GM21423 (cell line): Measurements from ENCODE around the gene FERMT2.

Source experiments
- ATAC-seq: cut with Tn5 transposase; IDR thresholded peaks from one replicate; pipeline ENCODE4 v1.9.1; 2021; ENCODE audit warnings: mild to moderate bottlenecking, moderate library complexity; ENCODE audit not compliant: unreplicated experiment

The FERMT2 gene

DNA sequence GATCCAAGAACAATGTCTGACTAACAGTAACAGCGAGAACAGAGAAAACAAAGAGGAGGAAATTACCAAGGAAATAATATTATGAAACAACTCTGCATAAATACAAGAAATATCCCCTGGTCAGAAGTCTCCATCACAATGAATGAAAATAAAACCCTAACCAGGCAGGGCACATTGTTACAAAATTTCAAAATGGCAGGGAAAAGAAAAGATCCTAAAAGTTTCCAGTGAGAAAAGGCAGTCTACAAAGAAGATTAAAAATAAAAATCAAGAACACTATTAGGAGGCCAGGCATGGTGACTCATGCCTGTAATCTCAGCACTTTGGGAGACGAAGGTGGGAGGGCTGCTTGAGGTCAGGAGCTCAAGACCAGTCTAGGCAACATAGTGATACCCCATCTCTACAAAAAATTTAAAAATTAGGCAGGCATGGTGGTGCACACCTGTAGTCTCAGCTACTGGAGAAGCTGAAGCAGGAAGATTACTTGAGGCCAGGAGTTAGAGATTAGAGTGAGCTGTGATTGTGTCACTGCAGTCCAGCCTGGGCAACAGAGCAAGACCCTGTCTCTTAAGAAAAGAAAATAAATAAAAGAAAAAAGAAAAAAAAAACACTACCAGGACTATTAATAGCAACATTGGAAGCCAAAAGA lies 47.8 kb downstream of the FERMT2 start:
- no peak for ATAC-seq

DNA sequence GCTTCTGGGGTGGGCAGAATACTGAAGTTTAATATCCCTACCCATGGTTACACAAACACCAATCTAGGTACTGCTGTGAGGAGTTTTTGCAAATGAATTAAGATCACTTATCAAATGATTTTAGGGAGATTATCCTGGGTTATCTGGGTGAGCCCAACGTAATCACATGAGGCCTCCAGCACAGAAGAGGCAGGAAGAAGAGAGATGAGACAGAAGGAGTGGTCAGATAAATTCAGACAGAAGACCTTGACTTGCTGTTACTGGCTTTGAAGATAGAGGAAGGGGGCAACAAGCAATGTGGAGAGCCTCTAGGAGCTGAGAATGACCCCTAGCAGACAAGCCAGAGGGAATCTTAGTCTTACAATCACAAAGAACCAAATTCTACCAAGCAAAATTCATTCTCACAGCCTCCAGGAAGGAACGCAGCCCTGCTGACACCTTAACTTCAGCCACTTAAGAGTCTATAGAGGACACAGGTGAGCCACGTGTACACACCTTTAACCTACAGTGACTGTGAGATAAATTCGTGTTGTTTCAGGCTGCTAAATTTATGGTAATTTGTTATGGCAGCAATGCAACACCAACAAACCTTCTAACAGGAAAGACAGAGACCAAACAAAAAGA lies 49.4 kb downstream of the FERMT2 start:
- ATAC-seq, result no peak

DNA sequence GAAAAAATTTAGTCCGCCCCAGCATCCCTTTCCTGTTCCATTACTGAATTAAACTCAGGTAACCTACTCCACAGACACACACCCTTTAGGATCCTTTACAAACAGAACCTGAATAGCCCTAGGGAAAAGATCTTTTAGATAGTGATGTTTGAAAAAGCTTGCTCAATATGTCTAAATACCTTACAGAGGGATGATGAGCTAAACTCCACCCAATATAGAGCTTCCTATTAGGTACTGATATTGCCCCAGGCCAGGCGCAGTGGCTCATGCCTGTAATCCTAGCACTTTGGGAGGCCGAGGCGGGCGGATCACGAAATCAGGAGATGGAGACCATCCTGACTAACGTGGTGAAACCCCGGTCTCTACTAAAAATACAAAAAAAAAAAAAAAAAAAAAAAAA lies 50.1 kb downstream of the FERMT2 start:
- no peak for ATAC-seq

DNA sequence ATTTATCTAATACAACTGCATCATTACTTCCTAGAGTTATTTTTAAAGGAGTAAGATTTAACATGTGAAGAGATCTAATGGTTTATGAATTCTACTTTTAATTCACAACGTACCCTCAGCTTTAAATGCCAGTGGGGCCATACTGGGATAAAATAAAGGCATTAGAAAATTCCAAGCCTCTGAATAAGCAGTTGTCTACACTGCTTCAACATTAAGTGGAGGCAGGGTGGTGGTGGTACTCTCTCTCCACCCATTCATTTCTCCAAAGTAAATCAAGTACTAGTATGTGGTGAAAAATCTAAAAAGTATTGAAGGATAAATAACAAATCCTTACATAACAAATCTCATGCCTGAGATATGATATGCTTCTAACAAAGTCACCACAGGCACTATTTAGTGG lies 52.4 kb downstream of the FERMT2 start:
- ATAC-seq, result no peak

- no peak for ATAC-seq
These were observed 55.9 kb downstream of the FERMT2 start for GRCh38 chr14:52895000-52895399.

- no peak for ATAC-seq
These were observed 59.0 kb downstream of the FERMT2 start for GRCh38 chr14:52891800-52892199.

DNA sequence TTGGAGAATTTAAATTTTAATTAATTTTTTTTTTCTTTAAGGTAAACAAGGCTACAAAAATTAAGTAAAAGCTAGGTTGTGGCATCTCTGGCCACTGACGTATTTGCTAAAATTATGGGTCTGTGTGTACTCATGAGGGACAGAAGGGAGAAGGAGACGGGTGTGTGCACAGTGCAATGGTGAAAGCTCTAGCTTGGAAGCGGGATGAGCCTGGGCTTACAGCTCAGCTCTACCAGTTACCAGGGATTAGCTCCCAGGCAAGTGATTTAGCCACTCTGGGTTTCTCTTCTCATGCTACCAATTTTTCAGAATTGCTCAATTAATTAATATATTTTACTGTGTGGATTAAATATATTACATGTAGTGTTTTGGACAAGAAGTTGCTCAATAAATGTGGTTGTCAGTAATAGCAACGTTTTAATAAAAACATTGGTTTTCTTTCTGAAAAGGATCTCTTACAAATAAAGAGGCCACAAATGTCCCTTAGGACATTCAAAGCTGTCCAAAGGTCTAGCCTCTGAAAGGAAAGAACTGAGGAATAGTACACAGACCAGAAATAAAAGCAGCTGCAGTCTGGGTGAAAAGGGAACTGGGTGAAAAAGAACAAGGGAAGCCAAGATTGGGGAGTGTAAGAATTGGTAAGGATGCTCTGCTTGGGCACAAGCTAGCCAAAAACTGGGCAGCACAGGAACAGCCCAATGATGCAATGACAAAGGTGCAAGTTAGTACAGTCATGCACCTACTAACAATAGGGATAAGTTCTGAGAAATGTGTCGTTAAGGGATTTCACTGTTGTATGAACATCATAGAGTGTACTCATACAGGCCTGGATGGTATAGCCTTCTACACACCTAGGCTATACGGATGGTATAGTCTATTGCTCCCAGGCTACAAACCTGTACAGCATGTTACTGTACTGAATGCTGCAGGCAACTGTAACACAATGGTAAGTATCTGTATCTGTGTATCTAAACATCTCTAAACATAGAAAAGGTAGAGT lies 61.7 kb downstream of the FERMT2 start:
- ATAC-seq, result no peak

DNA sequence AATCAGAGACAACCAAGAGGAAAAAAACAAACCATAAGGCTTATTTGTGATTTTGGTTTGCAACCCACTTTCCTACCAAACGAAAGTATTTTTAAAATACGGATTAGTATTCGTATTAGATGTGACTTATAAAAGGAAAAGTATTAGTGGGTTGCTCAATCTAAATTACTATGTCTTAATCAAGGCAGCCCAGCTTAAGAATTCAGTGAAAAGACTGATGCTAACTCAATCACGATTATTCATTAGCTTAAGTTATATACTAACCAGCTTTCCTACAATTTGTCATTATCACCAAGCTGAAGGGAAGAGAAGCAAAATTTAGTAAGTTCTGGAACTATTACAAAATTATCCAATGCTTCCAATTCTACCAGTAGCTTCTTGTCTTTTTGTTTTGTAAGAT lies 62.7 kb downstream of the FERMT2 start:
- no peak for ATAC-seq

DNA sequence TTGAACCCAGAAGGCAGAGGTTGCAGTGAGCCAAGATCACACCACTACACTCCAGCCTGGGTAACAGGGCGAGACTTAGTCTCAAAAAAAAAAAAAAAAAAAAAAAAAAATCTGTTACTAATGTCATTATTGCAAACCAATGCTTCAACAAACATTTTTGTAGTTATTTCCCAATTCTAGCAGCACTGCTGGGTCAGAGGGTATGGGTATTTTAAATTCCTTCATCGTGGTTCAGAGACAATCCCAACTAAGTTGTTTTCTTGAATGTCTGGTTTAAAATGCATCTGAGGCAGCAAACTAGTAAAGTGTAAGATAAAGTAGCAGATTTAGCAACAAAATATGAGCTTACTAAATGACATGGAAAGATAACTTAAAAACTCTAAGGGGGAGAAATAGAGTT lies 65.6 kb downstream of the FERMT2 start:
- ATAC-seq, result no peak

- ATAC-seq, result no peak
These were observed 67.2 kb downstream of the FERMT2 start for GRCh38 chr14:52883658-52884057.

DNA sequence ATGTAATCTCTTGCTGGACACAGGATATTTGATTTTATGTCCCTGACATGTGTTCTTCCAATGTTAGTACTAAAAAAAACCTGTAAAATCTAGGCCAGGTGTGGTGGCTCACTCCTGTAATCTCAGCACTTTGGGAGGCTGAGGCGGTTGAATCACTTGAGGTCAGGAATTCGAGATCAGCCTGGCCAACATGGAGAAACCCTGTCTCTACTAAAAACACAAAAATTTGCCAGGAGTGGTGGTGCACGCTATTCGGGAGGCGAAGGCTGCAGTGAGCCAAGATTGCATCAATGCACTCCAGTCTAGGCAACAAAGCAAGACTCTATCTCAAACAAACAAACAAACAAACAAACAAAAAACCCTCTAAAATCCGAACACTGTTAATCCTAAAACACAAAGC lies 68.0 kb downstream of the FERMT2 start:
- no peak for ATAC-seq

- ATAC-seq, result no peak
These were observed 70.9 kb downstream of the FERMT2 start for GRCh38 chr14:52879958-52880357.

- ATAC-seq, result no peak
These were observed 71.9 kb downstream of the FERMT2 start for GRCh38 chr14:52878946-52879345.

GRCh38 chr14:52878469-52878868 lies 72.4 kb downstream of the FERMT2 start:
- no peak for ATAC-seq

DNA sequence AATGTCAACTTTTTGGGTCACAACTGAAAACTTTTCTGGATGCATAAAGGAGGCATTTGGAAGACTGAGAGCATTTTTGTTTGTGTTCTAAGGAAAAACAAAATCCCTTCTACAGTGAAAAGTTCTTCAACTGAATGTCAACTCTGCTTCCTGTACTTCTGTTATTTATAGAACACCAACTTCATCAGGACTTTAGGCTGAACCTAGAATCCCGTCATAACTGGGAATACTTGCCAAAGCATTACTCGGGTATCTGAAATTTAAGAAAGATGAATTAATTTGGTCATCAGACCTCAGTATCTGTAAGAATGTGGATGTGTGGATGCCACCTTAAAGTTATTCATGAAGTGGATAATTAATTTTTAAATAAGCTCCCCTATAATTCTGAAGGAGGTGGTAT lies 73.2 kb downstream of the FERMT2 start:
- ATAC-seq, result no peak

GRCh38 chr14:52876806-52877205 lies 74.0 kb downstream of the FERMT2 start:
- no peak for ATAC-seq

DNA sequence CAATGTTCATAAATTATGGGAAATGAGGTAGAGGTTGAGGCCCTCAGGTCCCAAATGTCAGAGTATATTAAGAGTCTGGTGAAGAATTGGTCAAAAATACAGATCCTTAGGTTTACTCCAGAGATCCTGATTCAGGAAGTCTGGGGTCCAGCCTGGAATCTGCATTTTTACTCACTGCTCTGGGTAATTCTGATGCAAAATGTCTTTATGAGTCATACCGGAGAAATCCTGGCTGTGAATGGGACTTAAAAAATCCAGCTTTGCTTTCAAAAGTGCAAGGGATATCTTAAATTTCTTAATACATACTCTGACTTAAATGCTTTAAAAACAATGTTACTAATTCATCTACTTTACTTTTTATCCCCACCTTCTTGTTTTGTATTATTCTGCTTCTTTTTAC lies 74.5 kb downstream of the FERMT2 start:
- ATAC-seq, result no peak

DNA sequence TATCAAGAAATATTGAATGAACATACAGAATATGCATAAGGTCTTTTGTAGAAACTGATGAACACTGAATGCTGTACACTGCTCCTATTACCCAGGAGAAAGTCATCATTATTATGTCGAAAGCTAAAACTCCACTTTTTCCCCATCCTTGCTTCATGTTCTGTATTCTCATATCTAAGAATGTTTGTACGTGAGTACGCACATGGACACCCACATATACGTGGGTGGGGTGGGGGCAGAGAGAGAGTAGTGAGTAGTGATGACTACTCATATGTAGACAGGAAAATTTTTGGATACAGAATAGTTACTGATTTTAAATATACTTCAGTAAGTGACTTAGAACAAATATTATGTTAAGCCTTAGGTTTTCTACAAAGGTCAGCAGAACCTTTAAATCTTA lies 75.1 kb downstream of the FERMT2 start:
- ATAC-seq, result no peak

GRCh38 chr14:52874389-52874788 lies 76.5 kb downstream of the FERMT2 start:
- no peak for ATAC-seq

- no peak for ATAC-seq
These were observed 77.2 kb downstream of the FERMT2 start for GRCh38 chr14:52873694-52874093.

DNA sequence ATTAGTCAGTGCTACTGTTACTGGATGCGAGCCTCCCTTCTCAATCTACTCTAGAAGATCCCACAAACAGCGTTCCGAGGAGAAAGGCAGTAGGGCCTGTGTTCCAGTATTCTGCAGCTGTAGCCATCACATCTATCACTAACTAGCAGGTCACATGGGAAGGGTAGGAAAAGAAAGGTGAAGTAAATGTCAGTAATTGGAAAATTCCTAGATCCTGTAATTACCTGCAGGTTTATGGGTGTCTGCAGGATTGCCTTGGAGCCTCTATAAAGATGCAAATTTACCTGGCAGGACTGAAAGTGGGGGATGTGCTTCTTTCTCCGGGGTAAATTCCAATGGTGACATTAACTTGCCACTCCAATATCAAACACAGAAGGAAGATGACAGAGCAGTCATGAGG lies 77.8 kb downstream of the FERMT2 start:
- ATAC-seq, result no peak

DNA sequence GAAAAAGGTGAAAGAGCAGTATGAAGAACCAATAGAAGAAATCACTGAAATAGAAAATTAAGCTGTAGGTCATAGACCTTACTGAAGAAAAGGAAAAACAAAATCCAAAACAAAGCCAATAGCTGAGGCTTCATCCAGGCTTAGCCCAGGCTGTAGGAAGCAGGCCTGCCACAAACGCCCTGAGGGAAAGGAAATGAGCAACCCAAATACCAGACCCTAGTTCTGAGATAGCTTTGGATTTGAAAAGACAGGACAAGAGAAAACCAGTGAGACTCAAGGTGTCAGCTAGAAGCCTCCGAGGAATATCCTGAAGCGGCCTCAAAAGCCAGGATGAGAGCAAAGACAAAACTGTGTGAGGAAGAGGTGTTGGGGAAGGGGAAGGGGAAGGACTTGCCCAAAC lies 79.2 kb downstream of the FERMT2 start:
- no peak for ATAC-seq
